Activated CD8-positive, alpha-beta T cell treated with anti-CD3 and anti-CD28 coated beads for 36 hours (primary cell): ENCODE results near the gene FGD4. TPM values are rescaled to one million over a fixed set of nuclear protein-coding genes. Genes with fewer than 3 reads are reported as not detected.

Experiments
- ATAC-seq: fragments of 200-7000 bp; cut with Tn5 transposase; one replicate; pipeline ENCODE4 v1.10.0; 2021; ENCODE audit warnings: mild to moderate bottlenecking, moderate library complexity
- CTCF ChIA-PET: fragments of 350-600 bp; sonication (Branson Sonifier 250); formaldehyde crosslinking; loops from one replicate; lab custom pipeline; 2021; ENCODE audit warnings: antibody characterized with exemption; lab: Charles Lee
- POLR2A ChIA-PET: fragments of 350-600 bp; sonication (Branson Sonifier 250); formaldehyde crosslinking; loops from one replicate; lab custom pipeline; 2021; ENCODE audit warnings: antibody characterized with exemption; lab: Charles Lee
- DNase-seq: peaks from one replicate; pipeline ENCODE4 v3.0.0-alpha.2; 2020
- H3K27ac Mint-ChIP-seq: one replicate; pipeline ENCODE4 v1.8.0; 2021; ENCODE audit warnings: mild to moderate bottlenecking, mixed read lengths
- H3K27me3 Mint-ChIP-seq: one replicate; pipeline ENCODE4 v1.8.0; 2021; ENCODE audit warnings: mixed read lengths
- H3K36me3 Mint-ChIP-seq: one replicate; pipeline ENCODE4 v1.8.0; 2021; ENCODE audit warnings: low read depth, mixed read lengths
- H3K4me1 Mint-ChIP-seq: one replicate; pipeline ENCODE4 v1.8.0; 2021; ENCODE audit warnings: low read depth, mixed read lengths
- H3K4me3 Mint-ChIP-seq: one replicate; pipeline ENCODE4 v1.8.0; 2021; ENCODE audit warnings: mild to moderate bottlenecking, moderate library complexity, mixed read lengths
- H3K9me3 Mint-ChIP-seq: one replicate; pipeline ENCODE4 v1.8.0; 2021; ENCODE audit warnings: mixed read lengths
- intact Hi-C: fragments of 100-400 bp; cut with micrococcal nuclease; formaldehyde crosslinking; loops from one replicate; pipeline ENCODE4 v1.10.0; 2022
- total RNA-seq, 2 experiments: library from RNA; stranded (reverse); gene quantifications; one replicate each; pipeline ENCODE4 v1.2.3, GENCODE V29; 2021
- TF ChIP-seq, protein P1 (sequence below): fragments of 200-600 bp; IDR thresholded peaks from one replicate; pipeline ENCODE4 v1.8.0; 2022; ENCODE audit warnings: antibody characterized with exemption, mild to moderate bottlenecking

FGD4 gene
- total RNA-seq, 2 experiments from 2014 or later: 0.05 to 0.25 TPM

- no peak for ATAC-seq
- DNase-seq: no peak
- intact Hi-C loops: no loop called here
- TF ChIP-seq, protein P1, sequence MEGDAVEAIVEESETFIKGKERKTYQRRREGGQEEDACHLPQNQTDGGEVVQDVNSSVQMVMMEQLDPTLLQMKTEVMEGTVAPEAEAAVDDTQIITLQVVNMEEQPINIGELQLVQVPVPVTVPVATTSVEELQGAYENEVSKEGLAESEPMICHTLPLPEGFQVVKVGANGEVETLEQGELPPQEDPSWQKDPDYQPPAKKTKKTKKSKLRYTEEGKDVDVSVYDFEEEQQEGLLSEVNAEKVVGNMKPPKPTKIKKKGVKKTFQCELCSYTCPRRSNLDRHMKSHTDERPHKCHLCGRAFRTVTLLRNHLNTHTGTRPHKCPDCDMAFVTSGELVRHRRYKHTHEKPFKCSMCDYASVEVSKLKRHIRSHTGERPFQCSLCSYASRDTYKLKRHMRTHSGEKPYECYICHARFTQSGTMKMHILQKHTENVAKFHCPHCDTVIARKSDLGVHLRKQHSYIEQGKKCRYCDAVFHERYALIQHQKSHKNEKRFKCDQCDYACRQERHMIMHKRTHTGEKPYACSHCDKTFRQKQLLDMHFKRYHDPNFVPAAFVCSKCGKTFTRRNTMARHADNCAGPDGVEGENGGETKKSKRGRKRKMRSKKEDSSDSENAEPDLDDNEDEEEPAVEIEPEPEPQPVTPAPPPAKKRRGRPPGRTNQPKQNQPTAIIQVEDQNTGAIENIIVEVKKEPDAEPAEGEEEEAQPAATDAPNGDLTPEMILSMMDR: no peak
- H3K27me3 Mint-ChIP-seq: peaks cover 1% of the 10 kb centered on the region
- no peak overlapping the region for H3K27ac Mint-ChIP-seq
- peaks cover 3% of the 10 kb centered on the region for H3K4me1 Mint-ChIP-seq
- H3K4me3 Mint-ChIP-seq: no peak overlapping the region
- ChIA-PET POLR2A (no interaction called here), CTCF (no interaction called here)
- H3K9me3 Mint-ChIP-seq: no peaks in the 10 kb centered on the region
- H3K36me3 Mint-ChIP-seq: no peaks in the 10 kb centered on the region
Observed at GRCh38 chr12:32497864-32498263, 98.5 kb downstream of the FGD4 start.

DNA sequence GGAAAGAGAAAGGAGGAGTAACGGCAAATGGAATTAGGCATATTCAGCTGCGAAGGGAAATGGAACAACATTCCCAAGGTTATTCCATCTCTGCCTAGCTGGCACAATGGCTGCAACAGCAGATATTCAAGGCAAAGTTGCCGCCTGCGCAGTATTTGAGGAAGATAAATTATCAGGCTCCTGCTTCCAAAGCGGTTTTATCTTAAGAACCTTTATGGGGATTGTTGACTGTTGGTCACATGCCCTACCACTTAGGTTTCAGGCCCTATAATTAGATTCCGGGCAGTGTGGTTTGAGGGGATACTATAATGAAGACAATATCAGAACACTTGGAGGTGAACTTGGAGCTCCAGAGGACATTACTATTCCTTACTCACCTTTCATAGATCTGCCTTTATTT is 99.7 kb downstream of the FGD4 start:
- peaks cover 1% of the 10 kb centered on the region for H3K27me3 Mint-ChIP-seq
- TF ChIP-seq, protein P1: no peak
- no peak overlapping the region for H3K4me3 Mint-ChIP-seq
- no peak for DNase-seq
- CTCF ChIA-PET: no interaction called here
- peaks cover 3% of the 10 kb centered on the region for H3K4me1 Mint-ChIP-seq
- POLR2A ChIA-PET: no interaction called here
- no peak overlapping the region for H3K27ac Mint-ChIP-seq
- H3K9me3 Mint-ChIP-seq: no peaks in the 10 kb centered on the region
- no peak for ATAC-seq
- intact Hi-C loops: no loop called here
- no peaks in the 10 kb centered on the region for H3K36me3 Mint-ChIP-seq

DNA sequence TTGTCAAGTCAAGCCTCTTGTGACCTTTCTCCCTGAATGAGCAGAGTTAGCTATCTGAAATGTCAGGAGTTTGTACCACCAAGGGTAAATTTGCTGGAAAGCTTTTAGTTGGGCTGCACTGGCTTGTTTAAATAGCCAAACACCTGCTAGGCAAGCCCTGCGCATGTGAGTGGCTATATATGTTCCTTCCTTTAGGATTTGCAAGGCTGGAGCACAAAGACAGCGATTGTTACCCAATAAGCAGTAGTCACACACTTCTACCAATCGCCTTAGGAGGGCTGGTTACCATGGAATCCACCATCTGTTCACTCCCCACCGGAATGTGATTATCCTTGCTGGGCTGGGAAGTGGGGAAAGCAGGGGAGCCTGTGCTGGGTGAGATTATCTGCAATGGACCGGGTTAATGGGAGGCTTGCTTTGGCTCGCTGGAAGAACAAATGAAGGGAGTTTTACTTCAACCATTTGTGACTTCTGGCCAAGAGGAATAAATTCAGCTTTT is 102.5 kb downstream of the FGD4 start:
- H3K4me3 Mint-ChIP-seq: no peak overlapping the region
- TF ChIP-seq, protein P1: no peak
- no peaks in the 10 kb centered on the region for H3K36me3 Mint-ChIP-seq
- no peak overlapping the region for H3K27ac Mint-ChIP-seq
- peaks cover 1% of the 10 kb centered on the region for H3K27me3 Mint-ChIP-seq
- ChIA-PET CTCF (interaction anchor here (1.3 kb wide), 1 partner anchor 11 kb away, joined by 3 read pairs; no protein-coding TSS in a partner anchor), POLR2A (no interaction called here)
- no peaks in the 10 kb centered on the region for H3K9me3 Mint-ChIP-seq
- intact Hi-C loops: no loop called here
- ATAC-seq (no peak), DNase-seq (no peak)
- peaks cover 3% of the 10 kb centered on the region for H3K4me1 Mint-ChIP-seq

DNA sequence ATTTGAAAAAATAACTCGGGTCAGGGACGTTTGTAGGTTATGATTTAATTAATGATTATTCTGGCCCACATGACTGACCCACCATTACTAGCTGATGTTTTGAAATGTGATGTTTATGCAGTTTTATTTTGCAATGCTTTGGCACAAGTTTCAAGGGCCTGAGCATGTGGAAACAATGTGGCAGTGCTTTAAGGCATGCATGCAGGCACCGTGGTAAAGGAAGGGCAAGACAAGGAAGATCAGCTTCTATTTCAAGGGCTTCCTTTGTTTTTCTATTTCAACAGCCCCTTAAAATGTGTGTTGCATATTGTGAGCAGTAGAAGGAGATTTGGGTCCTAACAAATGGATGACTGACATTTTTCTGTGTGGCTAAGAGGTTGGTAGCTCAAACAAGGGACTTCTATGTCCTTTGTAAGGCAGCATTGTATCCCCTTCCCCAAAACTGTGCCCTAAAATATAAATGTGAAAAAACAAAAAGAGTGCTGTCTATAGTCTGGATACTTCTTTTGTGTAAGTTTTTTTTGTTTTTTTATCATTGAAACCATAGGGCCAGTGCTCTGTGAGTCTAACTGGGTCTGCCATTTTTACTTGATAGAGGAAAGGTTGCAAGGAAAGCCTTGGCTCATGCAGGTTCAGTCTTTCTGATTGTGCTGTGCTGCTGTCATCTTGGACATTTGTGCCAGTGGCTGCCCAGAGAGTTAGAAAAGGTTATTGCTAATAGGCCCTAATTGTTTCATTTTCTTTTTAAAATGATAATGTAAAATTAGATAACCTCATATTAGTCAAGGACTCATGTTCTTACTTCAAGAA is 103.5 kb downstream of the FGD4 start:
- Mint-ChIP-seq H3K4me3 (no peak overlapping the region), H3K4me1 (peaks cover 2% of the 10 kb centered on the region), H3K27ac (no peak overlapping the region), H3K9me3 (no peaks in the 10 kb centered on the region), H3K36me3 (no peaks in the 10 kb centered on the region), H3K27me3 (peaks cover 1% of the 10 kb centered on the region)
- ChIA-PET POLR2A (interaction anchor here (0.6 kb wide), 1 partner anchor 415 kb away, joined by 4 read pairs; no protein-coding TSS in a partner anchor), CTCF (no interaction called here)
- intact Hi-C loops: no loop called here
- TF ChIP-seq, protein P1: no peak
- no peak for ATAC-seq
- DNase-seq: no peak

- no peak overlapping the region for H3K27ac Mint-ChIP-seq
- H3K4me1 Mint-ChIP-seq: no peaks in the 10 kb centered on the region
- TF ChIP-seq, protein P1: no peak
- DNase-seq (no peak), ATAC-seq (no peak)
- CTCF ChIA-PET: no interaction called here
- no peaks in the 10 kb centered on the region for H3K9me3 Mint-ChIP-seq
- no peaks in the 10 kb centered on the region for H3K27me3 Mint-ChIP-seq
- H3K36me3 Mint-ChIP-seq: no peaks in the 10 kb centered on the region
- no peak overlapping the region for H3K4me3 Mint-ChIP-seq
- POLR2A ChIA-PET: interaction anchor here (0.6 kb wide), 1 partner anchor 414 kb away, joined by 4 read pairs; no protein-coding TSS in a partner anchor
- intact Hi-C loops: no loop called here
Observed at GRCh38 chr12:32503730-32504129, 104.4 kb downstream of the FGD4 start.
